Activated CD4-positive, alpha-beta T cell treated with anti-CD3 and anti-CD28 coated beads for 4 hours (primary cell): ENCODE data around the gene PPFIA1.
"Not testable (repeated sequence)": the region's sequence is repeated elsewhere in the genome, so short reads cannot be mapped to it uniquely, and the experiment has no call there.

Experiments
- DNase-seq, 2 donors: peaks; one replicate each; pipeline ENCODE4 v3.0.0-alpha.2; 2020

Gene PPFIA1

GRCh38 chr11:70398834-70399680 lies 128.6 kb downstream of the PPFIA1 start:
- DNase-seq, result no peak

GRCh38 chr11:70399681-70400112 lies 129.2 kb downstream of the PPFIA1 start:
- no peak for DNase-seq

DNA sequence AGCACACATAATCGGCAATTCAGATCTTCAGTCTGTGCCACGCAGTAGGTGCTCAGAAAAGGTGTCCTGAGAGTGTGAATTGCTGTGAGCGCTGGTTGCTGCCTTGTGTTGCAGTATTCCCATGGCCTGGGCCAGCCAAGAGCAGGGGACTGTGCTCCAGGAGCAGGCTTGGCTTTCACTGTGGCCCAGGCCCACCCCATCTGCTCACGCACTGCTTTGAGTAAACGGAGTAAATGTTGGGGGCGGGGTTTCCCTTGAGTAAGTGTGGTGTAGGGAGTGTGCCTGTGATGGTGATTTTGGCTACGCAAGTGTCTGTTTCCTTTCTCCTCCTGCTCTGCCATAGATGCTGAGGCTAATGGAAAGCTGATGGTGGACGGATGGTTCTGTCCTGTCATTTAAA lies 130.2 kb downstream of the PPFIA1 start:
- no peak for DNase-seq

GRCh38 chr11:70402016-70402415 lies 131.5 kb downstream of the PPFIA1 start:
- no peak for DNase-seq

DNA sequence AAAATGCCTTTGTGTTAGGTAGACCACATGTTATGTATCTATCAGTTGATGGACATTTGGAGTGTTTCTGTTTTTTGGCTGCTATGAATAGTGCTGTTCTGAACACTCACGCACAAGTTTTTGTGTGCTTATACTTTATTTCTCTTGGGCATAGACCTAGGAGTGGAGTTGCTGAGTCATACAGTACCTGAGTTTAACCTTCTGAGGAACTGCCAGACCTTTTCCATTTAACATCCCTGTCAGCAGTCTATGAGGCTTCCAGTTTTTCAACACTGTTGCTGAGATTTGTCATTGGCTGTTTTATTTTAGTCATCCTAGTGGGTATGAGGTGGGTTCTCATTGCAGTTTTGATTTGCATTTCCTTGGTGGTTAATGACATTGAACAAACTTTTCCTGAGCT lies 132.2 kb downstream of the PPFIA1 start:
- DNase-seq, result no peak

DNA sequence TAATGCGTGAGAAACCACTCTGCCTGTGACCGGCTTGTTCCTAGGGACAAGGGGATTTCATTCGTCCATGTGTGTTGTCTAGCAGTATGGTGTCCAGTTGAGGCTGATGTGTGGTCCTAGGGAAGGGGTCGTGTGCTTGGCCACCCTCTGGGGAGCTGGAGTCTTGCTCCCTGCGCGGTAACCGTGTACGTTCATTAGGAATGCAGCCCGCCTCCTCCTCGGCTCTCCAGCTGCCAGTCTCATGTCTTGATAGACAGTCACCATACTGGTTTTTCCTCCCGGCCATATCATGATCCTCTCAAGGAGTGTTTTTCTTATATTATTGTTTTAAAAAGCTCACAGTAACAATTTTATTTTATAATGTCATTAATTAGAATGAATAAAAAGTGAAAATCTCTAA lies 133.8 kb downstream of the PPFIA1 start:
- DNase-seq, result no peak

GRCh38 chr11:70405679-70406395 lies 135.3 kb downstream of the PPFIA1 start:
- no peak for DNase-seq

DNA sequence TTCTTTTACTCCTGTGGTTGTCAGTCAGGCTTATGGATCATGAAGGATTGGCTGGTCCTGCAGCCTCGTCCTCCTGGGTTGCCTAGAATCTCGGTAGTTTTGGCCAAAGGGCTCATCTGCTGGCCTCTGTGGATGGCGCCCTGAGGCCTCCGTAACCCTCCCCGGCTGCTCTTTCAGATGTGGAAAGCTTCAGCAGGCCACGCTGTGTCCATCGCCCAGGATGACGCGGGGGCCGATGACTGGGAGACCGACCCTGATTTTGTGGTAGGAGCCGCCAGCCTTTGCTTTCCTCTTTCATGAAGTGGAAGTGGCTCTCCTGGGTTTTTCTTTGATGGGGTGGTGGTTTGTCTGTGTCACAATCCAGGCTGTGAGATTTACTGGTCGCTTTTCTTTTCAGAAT lies 136.6 kb downstream of the PPFIA1 start:
- no peak for DNase-seq

DNA sequence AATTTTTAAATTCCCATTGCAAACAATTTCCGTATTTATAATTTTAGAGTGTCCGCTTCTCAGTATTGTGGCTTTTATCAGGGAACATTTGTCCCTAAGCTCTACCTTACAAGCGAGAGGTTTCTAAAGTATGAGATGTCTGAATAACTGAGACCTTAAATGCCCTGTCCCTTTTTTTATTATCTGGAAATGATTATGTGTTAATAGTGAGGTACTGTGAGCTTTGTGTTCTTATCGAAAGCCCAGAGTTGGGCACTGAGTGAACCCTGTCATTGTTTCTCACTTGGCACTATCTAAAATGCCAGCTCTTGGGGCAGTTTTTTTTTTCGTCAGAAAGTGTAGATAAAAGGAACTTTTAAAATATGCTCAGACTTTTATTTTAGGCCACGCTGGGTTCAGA lies 137.3 kb downstream of the PPFIA1 start:
- no peak for DNase-seq

DNA sequence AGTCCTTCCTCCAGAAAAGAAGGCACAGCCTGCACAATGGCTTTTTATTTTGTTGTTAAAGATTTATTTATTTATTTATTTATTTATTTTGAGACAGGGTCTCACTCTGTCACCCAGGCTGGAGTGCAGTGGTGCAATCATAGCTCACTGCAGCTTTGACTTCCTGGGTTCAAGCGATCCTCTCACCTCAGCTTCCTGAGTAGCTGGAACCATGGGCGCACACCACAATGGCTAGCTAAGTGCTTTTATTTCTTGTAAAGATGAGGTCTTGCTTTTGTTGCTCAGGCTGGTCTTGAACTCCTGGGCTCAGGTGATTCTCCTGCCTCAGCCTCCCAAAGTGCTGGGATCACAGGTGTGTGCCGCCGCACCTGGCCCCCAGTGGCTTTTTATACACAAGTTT lies 137.8 kb downstream of the PPFIA1 start:
- DNase-seq, result not testable (repeated sequence)

GRCh38 chr11:70409437-70409836 lies 138.9 kb downstream of the PPFIA1 start:
- DNase-seq, result no peak

DNA sequence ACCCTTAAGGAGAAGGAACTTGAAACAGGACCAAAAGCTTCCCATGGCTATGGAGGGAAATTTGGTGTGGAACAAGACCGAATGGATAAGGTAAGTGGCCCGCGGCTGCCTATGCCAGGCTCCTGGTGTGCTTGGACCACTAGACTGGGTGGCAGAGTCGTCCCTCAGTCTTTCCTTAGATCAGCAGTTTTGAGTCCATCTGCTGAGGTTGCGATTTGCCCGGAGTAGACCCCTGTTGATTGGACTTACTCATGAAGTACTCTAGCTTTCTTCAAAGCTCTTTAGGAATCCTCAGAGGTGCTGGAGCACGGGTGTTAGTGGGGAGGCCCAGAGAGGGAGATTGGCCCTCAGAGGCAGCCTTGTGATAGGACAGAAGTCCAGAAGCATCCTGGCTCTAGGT lies 139.4 kb downstream of the PPFIA1 start:
- no peak for DNase-seq

GRCh38 chr11:70410276-70411205 lies 140.1 kb downstream of the PPFIA1 start:
- DNase-seq, result no peak

- no peak for DNase-seq
Measured at GRCh38 chr11:70411713-70412452, 141.4 kb downstream of the PPFIA1 start.

DNA sequence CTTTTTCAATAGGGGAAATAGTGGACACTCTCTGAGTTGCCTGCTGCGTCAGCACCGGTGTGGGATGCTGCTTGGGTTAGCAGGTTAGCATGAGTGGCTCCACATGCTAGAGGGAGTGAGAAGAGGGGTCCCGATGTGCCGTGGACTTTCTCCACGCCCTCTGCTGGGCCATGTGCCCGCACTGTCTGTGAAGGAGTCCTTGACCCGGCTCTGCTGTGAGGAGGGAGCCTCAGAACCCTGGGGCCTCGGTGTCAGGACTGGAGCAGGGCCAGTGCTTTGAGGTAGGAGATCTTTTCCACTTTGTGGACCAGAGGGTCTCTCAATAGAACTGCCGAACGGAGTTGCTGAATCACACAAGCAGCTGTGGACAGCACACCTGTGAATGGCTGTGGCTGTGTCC lies 142.7 kb downstream of the PPFIA1 start:
- no peak for DNase-seq

DNA sequence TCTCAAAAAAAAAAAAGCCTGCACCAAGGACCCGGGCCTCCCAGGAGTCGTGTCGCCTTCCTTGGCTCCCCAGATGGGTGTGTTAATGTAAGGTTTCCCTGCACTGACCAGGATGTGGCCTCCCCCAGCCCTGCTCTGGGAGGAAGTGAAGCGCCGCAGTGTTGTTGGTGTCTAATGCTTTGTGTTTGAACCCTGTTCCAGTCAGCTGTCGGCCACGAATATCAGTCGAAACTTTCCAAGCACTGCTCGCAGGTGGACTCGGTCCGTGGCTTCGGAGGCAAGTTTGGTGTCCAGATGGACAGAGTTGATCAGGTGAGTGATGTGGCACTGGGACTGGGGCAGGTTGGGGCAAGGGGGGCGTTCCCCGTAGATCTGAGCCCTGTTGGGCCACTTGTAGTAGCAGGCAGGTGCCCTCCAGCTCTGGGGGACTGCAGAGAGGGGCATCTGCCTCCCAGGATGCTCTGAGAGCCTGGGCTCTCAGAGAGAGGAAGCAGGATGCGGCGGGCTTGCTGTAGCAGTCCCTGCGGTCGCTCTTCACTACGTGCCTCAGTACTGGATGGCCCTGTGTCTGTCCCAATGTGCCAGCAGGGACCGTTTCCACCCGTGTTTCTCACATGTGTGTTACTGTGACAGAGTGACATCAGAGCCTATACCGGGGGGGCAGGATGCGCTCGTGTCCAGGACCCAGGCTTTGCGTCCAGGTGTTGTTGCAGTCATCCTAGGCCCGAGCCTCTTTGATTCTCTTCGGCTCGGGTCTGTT lies 144.0 kb downstream of the PPFIA1 start:
- no peak for DNase-seq

GRCh38 chr11:70415191-70415590 lies 144.7 kb downstream of the PPFIA1 start:
- no peak for DNase-seq

- DNase-seq, result no peak
Measured at GRCh38 chr11:70415642-70416395, 145.3 kb downstream of the PPFIA1 start.

- no peak for DNase-seq
Measured at GRCh38 chr11:70416881-70417280, 146.4 kb downstream of the PPFIA1 start.

- DNase-seq, result no peak
Measured at GRCh38 chr11:70418130-70418529, 147.6 kb downstream of the PPFIA1 start.
